ENCODE measurements around the gene MAD1L1. TPM values are rescaled to one million over a fixed set of nuclear protein-coding genes. Genes with fewer than 3 reads are reported as not detected.

MAD1L1 gene
- total RNA-seq, 3 donors from 2014 or later = 25.3 to 31.2 (median 26.2) TPM

GRCh38 chr7:1898628-1899185 is 334.0 kb downstream of the MAD1L1 start:
- DNase-seq = peak in 1 of 3 donors; percentile 41
- H3K4me3 ChIP-seq = no peak overlapping the region
- H3K4me1 ChIP-seq (ENCODE audit: low read depth) = no peaks in the 10 kb centered on the region
- no peaks in the 10 kb centered on the region for H3K9me3 ChIP-seq
- TF ChIP-seq CTCF (IDR thresholded peaks at IDR 0.05) = no peak
- no peaks in the 10 kb centered on the region for H3K36me3 ChIP-seq (ENCODE audit: low read depth)
- intact Hi-C loops (cut with DNase I, micrococcal nuclease) = no loop called here
- no peak for ATAC-seq

- ATAC-seq = no peak
- H3K4me1 ChIP-seq (ENCODE audit: low read depth) = no peaks in the 10 kb centered on the region
These were observed 334.7 kb downstream of the MAD1L1 start for GRCh38 chr7:1897861-1898627.

GRCh38 chr7:1897076-1897860 is 335.5 kb downstream of the MAD1L1 start:
- no peaks in the 10 kb centered on the region for H3K36me3 ChIP-seq (ENCODE audit: low read depth)
- ATAC-seq = no peak

More at GRCh38 chr7:1897861-1898627, 334.7 kb downstream of the MAD1L1 start:
- Histone ChIP-seq H3K4me3 (no peak overlapping the region), H3K36me3 (ENCODE audit: low read depth) (no peaks in the 10 kb centered on the region), H3K9me3 (no peaks in the 10 kb centered on the region)
- TF ChIP-seq CTCF (IDR thresholded peaks at IDR 0.05) = no peak
- intact Hi-C loops (cut with DNase I, micrococcal nuclease) = no loop called here
- DNase-seq = peak in 1 of 3 donors; percentile 40

GRCh38 chr7:1895664-1896515 is 336.9 kb downstream of the MAD1L1 start:
- Histone ChIP-seq H3K4me3 (no peak overlapping the region), H3K9me3 (no peaks in the 10 kb centered on the region), H3K4me1 (ENCODE audit: low read depth) (no peaks in the 10 kb centered on the region), H3K36me3 (ENCODE audit: low read depth) (no peaks in the 10 kb centered on the region)
- ATAC-seq (no peak), DNase-seq (no peak)
- no peak for TF ChIP-seq CTCF (IDR thresholded peaks at IDR 0.05)
- intact Hi-C loops (cut with DNase I, micrococcal nuclease) = no loop called here

More at GRCh38 chr7:1897076-1897860, 335.5 kb downstream of the MAD1L1 start:
- H3K9me3 ChIP-seq = no peaks in the 10 kb centered on the region
- no peaks in the 10 kb centered on the region for H3K4me1 ChIP-seq (ENCODE audit: low read depth)
- no peak for TF ChIP-seq CTCF (IDR thresholded peaks at IDR 0.05)
- H3K4me3 ChIP-seq = no peak overlapping the region
- intact Hi-C loops (cut with DNase I, micrococcal nuclease) = no loop called here
- peak in 1 of 3 donors; percentile 41 for DNase-seq
